B cell (primary cell): ENCODE data around the gene NATD1. TPM values are rescaled to one million over a fixed set of nuclear protein-coding genes. Genes with fewer than 3 reads are reported as not detected.

ENCODE experiments used
- ATAC-seq: fragments of 200-7000 bp; cut with Tn5 transposase; one replicate; pipeline ENCODE4 v1.10.0; 2021; ENCODE audit warnings: low read depth, mild to moderate bottlenecking, moderate number of reproducible peaks, moderate library complexity
- CTCF ChIA-PET: fragments of 350-600 bp; sonication (Branson Sonifier 250); formaldehyde crosslinking; loops from one replicate; lab custom pipeline; 2021; ENCODE audit warnings: antibody characterized with exemption, inconsistent platforms; lab: Charles Lee
- POLR2A ChIA-PET: fragments of 350-600 bp; sonication (Branson Sonifier 250); formaldehyde crosslinking; loops from one replicate; lab custom pipeline; 2021; ENCODE audit warnings: antibody characterized with exemption; lab: Charles Lee
- DNase-seq: peaks from one replicate; pipeline ENCODE4 v3.0.0; 2013
- H2AFZ ChIP-seq: 2 replicates; pipeline ENCODE4 v1.6.1; 2012; ENCODE audit warnings: mild to moderate bottlenecking, low read depth, low read length; ENCODE audit not compliant: insufficient read depth, poor library complexity, severe bottlenecking
- H3K27ac ChIP-seq, 2 donors: 1 replicate in 1 of 2; 2 replicates in 1 of 2; pipeline ENCODE4 v1.5.1; 2012 to 2013; ENCODE audit warnings: low read length in 2 of 2, mild to moderate bottlenecking in 2 of 2, moderate library complexity in 1 of 2
- H3K27me3 ChIP-seq, 4 experiments: fragments of 200-600 bp in 1 of 4; sonication (generic) in 1 of 4; replicated peaks in 1 of 4; 1 replicate in 2 of 4; 2 replicates in 2 of 4; pipeline versions ENCODE4 v1.6.1 to v1.7.0; 2013 to 2016; ENCODE audit warnings: low read length in 3 of 4, mild to moderate bottlenecking in 2 of 4, mixed read lengths in 1 of 4, moderate library complexity in 1 of 4; ENCODE audit not compliant: insufficient read depth in 4 of 4, control insufficient read depth in 3 of 4; ENCODE audit errors: control extremely low read depth in 1 of 4
- H3K36me3 ChIP-seq, 2 experiments: replicated peaks in 1 of 2; 1 replicate in 1 of 2; 2 replicates in 1 of 2; pipeline versions ENCODE4 v1.6.1 to v1.7.1; 2013; ENCODE audit warnings: low read length in 1 of 2; ENCODE audit not compliant: insufficient read depth in 2 of 2, control insufficient read depth in 1 of 2; ENCODE audit errors: control extremely low read depth in 1 of 2, extremely low read depth in 1 of 2
- H3K4me1 ChIP-seq, 2 donors: fragments of 200-600 bp in 1 of 2; sonication (generic) in 1 of 2; 1 replicate in 1 of 2; 2 replicates in 1 of 2; pipeline versions ENCODE4 v1.5.1 to v1.6.1; 2013 to 2017; ENCODE audit warnings: low read length in 2 of 2; ENCODE audit not compliant: control insufficient read depth in 2 of 2, insufficient read depth in 2 of 2
- H3K4me2 ChIP-seq: replicated peaks from 2 replicates; pipeline ENCODE3; 2012; ENCODE audit warnings: mild to moderate bottlenecking, low read depth, low read length; ENCODE audit not compliant: poor library complexity, severe bottlenecking
- H3K4me3 ChIP-seq, 5 experiments: fragments of 200-600 bp in 1 of 5; sonication (generic) in 1 of 5; 1 replicate in 3 of 5; 2 replicates in 2 of 5; pipeline versions ENCODE4 v1.5.1 to v1.7.0; 2011 to 2016; ENCODE audit warnings: low read length in 4 of 5, mild to moderate bottlenecking in 4 of 5, low read depth in 2 of 5, control low read depth in 1 of 5, moderate library complexity in 1 of 5; ENCODE audit not compliant: insufficient read depth in 1 of 5; ENCODE audit errors: control extremely low read depth in 1 of 5, extremely low read depth in 1 of 5
- H3K79me2 ChIP-seq: fragments of 200-600 bp; sonication (generic); one replicate; pipeline ENCODE4 v1.6.0; 2016; ENCODE audit warnings: low read length; ENCODE audit not compliant: control insufficient read depth, insufficient read depth
- H3K9ac ChIP-seq: fragments of 200-600 bp; sonication (generic); 2 replicates; pipeline ENCODE4 v1.6.1; 2017; ENCODE audit warnings: mild to moderate bottlenecking, low read length, moderate library complexity
- H3K9me3 ChIP-seq, 3 donors: one replicate each; pipeline versions ENCODE4 v1.6.1 to v1.7.1; 2013; ENCODE audit warnings: low read length in 2 of 3; ENCODE audit not compliant: control insufficient read depth in 2 of 3, insufficient read depth in 1 of 3; ENCODE audit errors: control extremely low read depth in 1 of 3
- H4K20me1 ChIP-seq: 2 replicates; pipeline ENCODE4 v1.6.0; 2012; ENCODE audit warnings: mild to moderate bottlenecking, low read length; ENCODE audit not compliant: insufficient read depth, control insufficient read depth, poor library complexity, severe bottlenecking
- H3K27ac Mint-ChIP-seq: one replicate; pipeline ENCODE4 v1.8.0; 2021; ENCODE audit warnings: mixed read lengths
- H3K27me3 Mint-ChIP-seq: one replicate; pipeline ENCODE4 v1.8.0; 2021; ENCODE audit warnings: mixed read lengths
- H3K4me1 Mint-ChIP-seq: one replicate; pipeline ENCODE4 v1.8.0; 2021; ENCODE audit warnings: mixed read lengths
- H3K4me3 Mint-ChIP-seq: one replicate; pipeline ENCODE4 v1.8.0; 2021; ENCODE audit warnings: mixed read lengths
- H3K9me3 Mint-ChIP-seq: one replicate; pipeline ENCODE4 v1.8.0; 2022; ENCODE audit warnings: mixed read lengths; ENCODE audit not compliant: insufficient read depth
- CTCF ChIP-seq: fragments of 200-600 bp; IDR thresholded peaks from one replicate; pipeline ENCODE4 v1.8.0; 2022; ENCODE audit warnings: antibody characterized with exemption, mild to moderate bottlenecking
- EZH2 ChIP-seq: IDR thresholded peaks from 2 replicates; pipeline ENCODE4 v1.6.1; 2012; ENCODE audit warnings: borderline replicate concordance, low read depth, mild to moderate bottlenecking, moderate library complexity, low read length; ENCODE audit not compliant: insufficient read depth, poor library complexity, severe bottlenecking
- WGBS: methylation state at CpG from one replicate; pipeline ENCODE4 v1.1.5; 2013; ENCODE audit warnings: missing lambda C conversion rate; ENCODE audit not compliant: insufficient coverage; 5-methylcytosine and 5-hydroxymethylcytosine counted together
- intact Hi-C: fragments of 100-400 bp; cut with micrococcal nuclease; formaldehyde crosslinking; loops from one replicate; pipeline ENCODE4 v1.10.0; 2022
- polyA plus RNA-seq: library from polyadenylated mRNA; depleted of rRNA; stranded (reverse); fragments of >200 nt; gene quantifications from 2 replicates; pipeline ENCODE4 v1.2.3, GENCODE V29; 2012
- total RNA-seq, 2 donors: library from RNA; stranded (reverse); fragments of 120-200 nt in 1 of 2; gene quantifications; 1 replicate in 1 of 2; 2 replicates in 1 of 2; pipeline versions ENCODE4 v1.2.3 to v1.2.4, GENCODE V29; 2013 to 2022

NATD1 gene
- total and polyA plus RNA-seq, 2 donors (not counting 1 experiment from before 2014, with no cell fraction given) = 2.0 to 6.7 TPM

- Histone ChIP-seq H3K9me3 (peaks cover 0 to 2% (median 0%) of the 10 kb centered on the region in 3 donors), H3K79me2 (no peaks in the 10 kb centered on the region), H3K4me3 (no peak overlapping the region), H3K4me2 (no peak overlapping the region), H3K27me3 (no peaks in the 10 kb centered on the region), H3K27ac (no peak overlapping the region), H3K36me3 (peaks cover 0 to 2% of the 10 kb centered on the region in 2 experiments), H2AFZ (no peak overlapping the region), H3K9ac (no peak overlapping the region), H4K20me1 (no peaks in the 10 kb centered on the region), H3K4me1 (peaks cover 0 to 3% of the 10 kb centered on the region in 2 donors)
- ATAC-seq (no peak), DNase-seq (no peak)
- Mint-ChIP-seq H3K27ac (no peak overlapping the region), H3K4me1 (peaks cover 5% of the 10 kb centered on the region), H3K27me3 (no peaks in the 10 kb centered on the region), H3K4me3 (no peak overlapping the region), H3K9me3 (no peaks in the 10 kb centered on the region)
- WGBS = 85% methylated on average over 26 of the region's 26 CpGs
- ChIA-PET POLR2A (no interaction called here), CTCF (no interaction called here)
- no peak for TF ChIP-seq CTCF
- no peak for TF ChIP-seq EZH2
- intact Hi-C loops = no loop called here
Observed at GRCh38 chr17:21242780-21243515, 10.3 kb downstream of the NATD1 start.

GRCh38 chr17:21242026-21242697, 11.0 kb downstream of the NATD1 start:
- POLR2A ChIA-PET = no interaction called here
- Histone ChIP-seq H3K4me1 (peaks cover 0 to 3% of the 10 kb centered on the region in 2 donors), H3K4me3 (no peak overlapping the region), H3K79me2 (no peaks in the 10 kb centered on the region), H3K9ac (no peak overlapping the region), H3K27ac (no peak overlapping the region), H4K20me1 (no peaks in the 10 kb centered on the region), H3K36me3 (peaks cover 0 to 2% of the 10 kb centered on the region in 2 experiments), H3K9me3 (peaks cover 0 to 2% (median 0%) of the 10 kb centered on the region in 3 donors), H3K4me2 (no peak overlapping the region), H2AFZ (no peak overlapping the region), H3K27me3 (no peaks in the 10 kb centered on the region)
- intact Hi-C loops = no loop called here
- no peak overlapping the region for H3K27ac Mint-ChIP-seq
- CTCF ChIA-PET = no interaction called here
- TF ChIP-seq EZH2 (no peak), CTCF (no peak)
- H3K27me3 Mint-ChIP-seq = no peaks in the 10 kb centered on the region
- DNase-seq (no peak), ATAC-seq (no peak)
- 90% methylated on average over 9 of the region's 11 CpGs for WGBS
- no peaks in the 10 kb centered on the region for H3K9me3 Mint-ChIP-seq
- H3K4me3 Mint-ChIP-seq = no peak overlapping the region
- H3K4me1 Mint-ChIP-seq = peaks cover 5% of the 10 kb centered on the region
